Parathyroid adenoma (tissue), 2 donors: ENCODE measurements around the gene PTH2.

Experiments used
- H2AFZ ChIP-seq: fragments of 300-600 bp; sonication (generic); one replicate; pipeline ENCODE4 v1.7.0; 2017; ENCODE audit warnings: antibody characterized with exemption, mild to moderate bottlenecking
- H3K27ac ChIP-seq: fragments of 300-600 bp; sonication (generic); one replicate; pipeline ENCODE4 v1.7.0; 2017
- H3K27me3 ChIP-seq: fragments of 300-600 bp; sonication (generic); one replicate; pipeline ENCODE4 v1.7.0; 2017; ENCODE audit warnings: low read length; ENCODE audit not compliant: control insufficient read depth, insufficient read depth
- H3K36me3 ChIP-seq: fragments of 300-600 bp; sonication (generic); one replicate; pipeline ENCODE4 v1.7.0; 2017; ENCODE audit warnings: low read length; ENCODE audit not compliant: control insufficient read depth, insufficient read depth
- H3K4me1 ChIP-seq: fragments of 300-600 bp; sonication (generic); one replicate; pipeline ENCODE4 v1.7.0; 2017; ENCODE audit warnings: control low read depth
- H3K4me2 ChIP-seq: fragments of 300-600 bp; sonication (generic); one replicate; pipeline ENCODE4 v1.7.0; 2017; ENCODE audit warnings: low read length
- H3K4me3 ChIP-seq: fragments of 300-600 bp; sonication (generic); one replicate; pipeline ENCODE4 v1.7.0; 2017; ENCODE audit warnings: low read depth, low read length
- H3K79me2 ChIP-seq: fragments of 300-600 bp; sonication (generic); one replicate; pipeline ENCODE4 v1.7.0; 2017; ENCODE audit warnings: control low read depth
- H3K9ac ChIP-seq: fragments of 300-600 bp; sonication (generic); one replicate; pipeline ENCODE4 v1.7.0; 2017; ENCODE audit warnings: mild to moderate bottlenecking
- H3K9me3 ChIP-seq: fragments of 300-600 bp; sonication (generic); one replicate; pipeline ENCODE4 v1.7.0; 2017; ENCODE audit warnings: low read length; ENCODE audit not compliant: control insufficient read depth
- TF ChIP-seq, protein P1 (sequence below): fragments of 300-600 bp; sonication (generic); IDR thresholded peaks from one replicate; pipeline ENCODE4 v1.7.0; 2017; ENCODE audit warnings: antibody characterized with exemption, mild to moderate bottlenecking
- donor health status: primary hyperparathyroidism.

PTH2 gene

DNA sequence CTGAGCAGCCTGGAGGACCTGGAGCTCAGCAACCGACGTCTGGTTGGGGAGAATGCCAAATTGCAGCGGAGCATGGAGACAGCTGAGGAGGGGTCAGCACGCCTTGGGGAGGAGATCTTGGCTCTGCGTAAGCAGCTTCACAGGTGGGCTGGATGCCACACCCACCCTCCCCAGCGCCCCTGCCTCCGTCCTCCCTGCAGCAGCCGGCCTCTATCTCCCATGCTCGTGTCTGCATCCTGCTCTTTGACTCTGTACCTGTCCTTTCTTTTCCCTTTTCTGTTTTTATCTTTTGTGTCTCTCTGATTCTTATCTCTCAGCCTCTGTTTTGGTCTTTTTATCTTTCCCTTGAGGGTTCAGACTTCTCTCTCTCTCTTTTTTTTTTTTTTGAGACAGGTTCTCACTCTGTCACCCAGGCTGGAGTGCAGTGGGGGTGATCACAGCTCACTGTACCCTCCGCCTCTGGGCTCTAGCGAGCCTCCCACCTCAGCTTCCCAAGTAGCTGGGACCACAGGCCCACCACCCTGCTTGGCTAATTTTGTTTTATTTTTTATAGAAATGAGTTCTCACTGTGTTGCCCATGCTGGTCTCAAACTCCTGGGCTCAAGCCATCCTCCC, 25.1 kb downstream of the PTH2 start:
- H3K9me3 ChIP-seq: no peaks in the 10 kb centered on the region

DNA sequence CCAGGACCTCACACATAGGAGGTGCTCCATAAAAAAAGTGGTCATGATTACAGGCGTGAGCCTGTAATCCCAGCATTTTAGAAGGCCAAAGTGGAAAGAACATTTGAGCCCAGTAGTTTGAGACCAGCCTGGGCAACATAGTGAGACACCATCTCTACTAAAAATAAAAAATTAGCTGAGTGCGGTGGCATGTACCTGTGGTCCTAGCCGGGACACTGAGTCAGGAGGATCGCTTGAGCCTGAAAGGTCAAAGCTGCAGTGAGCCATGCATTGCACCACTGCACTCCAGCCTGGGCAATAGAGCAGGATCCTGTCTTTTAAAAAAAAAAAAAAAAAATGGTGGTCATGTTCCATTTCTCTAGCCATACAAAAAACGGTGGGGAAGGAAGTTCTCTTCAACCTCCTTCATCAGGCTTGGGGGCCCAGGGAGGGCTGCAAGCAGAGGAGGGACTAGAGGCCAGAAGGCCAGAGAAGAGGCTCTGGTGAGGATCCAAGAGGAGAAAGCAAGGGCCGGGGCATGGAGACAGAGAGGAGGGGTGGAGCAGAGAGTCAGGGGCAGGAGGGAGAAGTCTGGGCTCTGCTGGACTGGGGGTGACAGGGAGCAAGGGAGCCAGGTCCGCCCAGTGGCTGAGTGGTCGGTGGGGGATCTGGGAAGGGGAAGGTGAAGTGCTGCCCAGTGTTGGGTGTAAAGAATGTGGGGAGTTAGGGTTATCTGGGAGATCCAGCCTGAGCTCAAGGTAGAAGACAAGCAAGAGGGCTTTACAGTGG, 26.3 kb downstream of the PTH2 start:
- H3K36me3 ChIP-seq: no peaks in the 10 kb centered on the region
- no peak overlapping the region for H3K27ac ChIP-seq
- peaks cover 13% of the 10 kb centered on the region for H3K4me1 ChIP-seq
- TF ChIP-seq, protein P1, sequence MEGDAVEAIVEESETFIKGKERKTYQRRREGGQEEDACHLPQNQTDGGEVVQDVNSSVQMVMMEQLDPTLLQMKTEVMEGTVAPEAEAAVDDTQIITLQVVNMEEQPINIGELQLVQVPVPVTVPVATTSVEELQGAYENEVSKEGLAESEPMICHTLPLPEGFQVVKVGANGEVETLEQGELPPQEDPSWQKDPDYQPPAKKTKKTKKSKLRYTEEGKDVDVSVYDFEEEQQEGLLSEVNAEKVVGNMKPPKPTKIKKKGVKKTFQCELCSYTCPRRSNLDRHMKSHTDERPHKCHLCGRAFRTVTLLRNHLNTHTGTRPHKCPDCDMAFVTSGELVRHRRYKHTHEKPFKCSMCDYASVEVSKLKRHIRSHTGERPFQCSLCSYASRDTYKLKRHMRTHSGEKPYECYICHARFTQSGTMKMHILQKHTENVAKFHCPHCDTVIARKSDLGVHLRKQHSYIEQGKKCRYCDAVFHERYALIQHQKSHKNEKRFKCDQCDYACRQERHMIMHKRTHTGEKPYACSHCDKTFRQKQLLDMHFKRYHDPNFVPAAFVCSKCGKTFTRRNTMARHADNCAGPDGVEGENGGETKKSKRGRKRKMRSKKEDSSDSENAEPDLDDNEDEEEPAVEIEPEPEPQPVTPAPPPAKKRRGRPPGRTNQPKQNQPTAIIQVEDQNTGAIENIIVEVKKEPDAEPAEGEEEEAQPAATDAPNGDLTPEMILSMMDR: no peak
- no peak overlapping the region for H3K4me3 ChIP-seq
- H2AFZ ChIP-seq: no peak overlapping the region
- H3K4me2 ChIP-seq: no peak overlapping the region
- H3K9me3 ChIP-seq: no peaks in the 10 kb centered on the region
- H3K27me3 ChIP-seq: no peaks in the 10 kb centered on the region
- no peaks in the 10 kb centered on the region for H3K79me2 ChIP-seq
- H3K9ac ChIP-seq: no peak overlapping the region

More for the DNA sequence above, 25.1 kb downstream of the PTH2 start:
- Histone ChIP-seq H3K4me3 (no peak overlapping the region), H3K4me1 (peaks cover 13% of the 10 kb centered on the region), H3K4me2 (peak overlapping the region; percentile 45), H3K36me3 (no peaks in the 10 kb centered on the region), H3K79me2 (no peaks in the 10 kb centered on the region), H3K27me3 (no peaks in the 10 kb centered on the region), H3K27ac (peak overlapping the region; percentile 27), H3K9ac (no peak overlapping the region), H2AFZ (peak overlapping the region; percentile 71)
- TF ChIP-seq, protein P1: no peak

DNA sequence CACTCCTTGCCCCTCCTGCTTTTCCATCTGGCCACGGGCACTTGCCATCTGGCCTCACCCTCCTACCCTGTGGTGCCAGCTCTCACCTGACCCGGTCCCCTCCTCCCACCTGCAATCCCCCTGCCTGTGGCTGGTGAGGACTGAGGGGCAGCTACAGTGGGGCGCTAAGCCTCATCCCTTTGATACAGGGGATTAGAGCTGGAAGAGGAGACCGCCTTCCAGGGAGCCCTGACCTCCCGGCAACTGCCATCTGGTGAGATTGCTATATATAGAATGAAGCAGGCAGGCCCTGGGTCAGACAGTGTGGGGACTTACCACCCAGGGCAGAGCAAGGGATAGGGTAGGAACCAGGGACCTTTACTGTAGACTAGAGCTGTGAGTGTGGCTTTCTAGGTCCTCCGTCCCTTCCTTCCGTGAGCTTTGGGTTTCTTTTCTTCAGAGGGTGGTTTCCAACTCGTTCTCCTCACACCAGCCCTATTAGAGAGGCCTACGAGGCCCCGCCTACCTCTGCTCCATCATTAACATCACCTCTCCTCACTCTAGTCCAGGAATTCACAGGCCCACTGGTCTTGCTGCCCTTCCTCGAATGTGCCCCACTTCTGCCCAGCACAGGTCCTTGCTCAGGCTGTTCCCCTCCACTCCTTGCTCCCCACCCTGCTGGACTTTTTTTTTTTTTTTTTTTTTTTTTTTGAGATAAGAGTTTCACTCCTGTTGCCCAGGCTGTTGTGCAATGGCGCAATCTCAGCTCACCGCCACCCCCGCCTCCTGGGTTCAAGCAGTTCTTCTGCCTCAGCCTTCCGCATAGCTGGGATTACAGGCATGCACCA, 27.4 kb downstream of the PTH2 start:
- TF ChIP-seq, protein P1: no peak
- Histone ChIP-seq H3K4me2 (no peak overlapping the region), H3K4me1 (peaks cover 13% of the 10 kb centered on the region), H3K36me3 (no peaks in the 10 kb centered on the region), H3K27me3 (no peaks in the 10 kb centered on the region), H3K9ac (no peak overlapping the region), H3K9me3 (no peaks in the 10 kb centered on the region), H3K79me2 (no peaks in the 10 kb centered on the region), H2AFZ (no peak overlapping the region), H3K4me3 (no peak overlapping the region), H3K27ac (no peak overlapping the region)

DNA sequence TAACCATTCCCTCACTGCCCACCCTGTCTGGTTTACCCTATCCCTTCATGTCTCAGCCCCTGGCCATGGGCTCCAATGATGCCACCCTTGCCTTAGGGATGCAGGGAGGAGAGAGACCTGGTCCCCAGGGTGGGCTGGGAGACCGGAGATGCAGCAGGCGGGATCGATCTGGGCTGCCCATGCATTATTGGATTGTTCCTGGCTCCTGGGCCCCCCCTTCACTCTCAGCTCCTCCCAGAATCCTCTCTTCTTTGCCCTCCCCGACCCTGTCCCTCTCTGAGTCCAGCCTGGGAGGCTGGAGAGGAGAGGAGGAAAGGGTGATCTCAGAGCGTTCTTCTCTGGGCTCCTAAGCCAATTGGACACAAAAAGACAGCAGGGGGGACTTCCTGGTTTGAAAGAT, 29.4 kb downstream of the PTH2 start:
- no peak overlapping the region for H3K4me2 ChIP-seq
- no peak overlapping the region for H2AFZ ChIP-seq
- no peaks in the 10 kb centered on the region for H3K9me3 ChIP-seq
- H3K27me3 ChIP-seq: no peaks in the 10 kb centered on the region
- TF ChIP-seq, protein P1: no peak
- H3K4me3 ChIP-seq: no peak overlapping the region
- H3K9ac ChIP-seq: no peak overlapping the region
- H3K27ac ChIP-seq: no peak overlapping the region
- H3K4me1 ChIP-seq: peaks cover 10% of the 10 kb centered on the region
- H3K79me2 ChIP-seq: no peaks in the 10 kb centered on the region
- no peaks in the 10 kb centered on the region for H3K36me3 ChIP-seq
